SU-DHL-6 (cell line): ENCODE measurements around the gene KCND3.

Experiments used
- CTCF ChIP-seq: fragments of 200-600 bp; sonication (generic); IDR thresholded peaks from one replicate; pipeline ENCODE4 v1.5.1; 2017; ENCODE audit warnings: antibody characterized with exemption, mild to moderate bottlenecking, low read length, moderate library complexity; ENCODE audit not compliant: insufficient read depth, poor library complexity, severe bottlenecking
- EZH2phosphoT487 ChIP-seq: fragments of 200-600 bp; sonication (generic), shearing (Covaris generic); conservative IDR thresholded peaks from 2 replicates; pipeline ENCODE4 v1.6.1; 2018; ENCODE audit warnings: mild to moderate bottlenecking, antibody characterized with exemption, low read length, moderate library complexity, mixed read lengths

DNA sequence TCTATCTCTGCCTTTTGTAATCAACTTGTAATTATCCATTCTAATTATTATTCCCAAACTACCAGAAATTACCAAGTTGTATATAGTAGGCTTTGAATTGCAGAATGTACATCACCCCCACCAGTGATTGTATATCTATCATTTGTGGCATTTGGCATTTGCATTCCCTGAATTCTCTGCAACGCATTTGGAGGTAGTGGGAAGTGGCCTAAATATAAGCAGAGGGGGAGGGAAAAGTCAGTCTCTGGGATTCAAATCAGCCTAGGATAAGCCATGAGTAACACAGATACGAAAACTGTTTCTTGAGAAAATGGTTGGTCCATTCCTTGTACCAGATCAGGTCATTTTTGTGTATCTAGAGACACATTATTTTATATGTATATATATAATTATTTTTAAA, 213.1 kb downstream of the KCND3 start:
- TF ChIP-seq CTCF: no peak
- no peak for TF ChIP-seq EZH2phosphoT487
